HepG2 (cell line): ENCODE data around the gene CDC123. TPM values are rescaled to one million over a fixed set of nuclear protein-coding genes. Genes with fewer than 3 reads are reported as not detected.

Source experiments
- ATAC-seq: fragments of 200-7000 bp; cut with Tn5 transposase; 3 replicates; pipeline ENCODE4 v1.9.1; 2020; ENCODE audit warnings: mild to moderate bottlenecking, moderate library complexity
- BruUV-seq: library from RNA; stranded (reverse); fragments of 400-500 nt; replicated peaks from 2 replicates; lab custom pipeline; 2021; lab: Mats Ljungman, UMichigan
- CTCF ChIA-PET: fragments of 300-600 bp; formaldehyde crosslinking; extraction: SDS; loops from one replicate; lab custom pipeline; 2021; ENCODE audit warnings: low total read pairs, inconsistent platforms, low intra/inter-chr PET ratio; lab: Yijun Ruan, JAX
- POLR2A ChIA-PET: fragments of 350-600 bp; sonication (Branson Sonifier 250); formaldehyde crosslinking; loops from one replicate; lab custom pipeline; 2020; ENCODE audit warnings: antibody characterized with exemption, inconsistent platforms; lab: Yijun Ruan, JAX
- DNase-seq: peaks from one replicate; pipeline ENCODE4 v3.0.0-alpha.2; 2015; ENCODE audit warnings: low spot score
- FAIRE-seq: peaks from 3 replicates; lab custom pipeline; 2011; peaks lifted over from hg19 to GRCh38; lab: Jason Lieb, UNC
- H2AFZ ChIP-seq: one replicate; pipeline ENCODE4 v1.6.1; 2011; ENCODE audit warnings: low read length, inconsistent platforms
- H3K27ac ChIP-seq: fragments of 300-600 bp; 3 replicates; pipeline ENCODE4 v1.8.0; 2011; ENCODE audit warnings: mixed run types, mild to moderate bottlenecking, mixed read lengths, low read length, inconsistent platforms; ENCODE audit not compliant: insufficient read depth; ENCODE audit errors: extremely low read length
- H3K27me3 ChIP-seq, 2 experiments: fragments of 200-600 bp in 1 of 2; 2 replicates in 1 of 2; 3 replicates in 1 of 2; pipeline versions ENCODE4 v1.6.0 to v1.8.0; 2011; ENCODE audit warnings: low read length in 2 of 2, mild to moderate bottlenecking in 2 of 2, moderate library complexity in 2 of 2, inconsistent platforms in 1 of 2; ENCODE audit not compliant: insufficient read depth in 2 of 2, control insufficient read depth in 1 of 2
- H3K36me3 ChIP-seq, 2 experiments: fragments of 200-600 bp in 1 of 2; replicated peaks in 1 of 2; 2 replicates in 1 of 2; 3 replicates in 1 of 2; pipeline versions ENCODE4 v1.5.1 to v1.8.0; 2011; ENCODE audit warnings: low read length in 2 of 2, inconsistent platforms in 1 of 2; ENCODE audit not compliant: insufficient read depth in 2 of 2, control insufficient read depth in 1 of 2
- H3K4me1 ChIP-seq: 2 replicates; pipeline ENCODE4 v1.5.1; 2012; ENCODE audit warnings: low read length, inconsistent platforms; ENCODE audit not compliant: insufficient read depth
- H3K4me2 ChIP-seq: 2 replicates; pipeline ENCODE4 v1.6.0; 2011; ENCODE audit warnings: low read depth, low read length, inconsistent platforms
- H3K4me3 ChIP-seq, 3 experiments: fragments of 200-600 bp in 1 of 3; sonication (generic), shearing (Covaris generic) in 1 of 3; replicated peaks in 1 of 3; 2 replicates each; pipeline ENCODE4 v1.5.1; 2011 to 2016; ENCODE audit warnings: low read length in 3 of 3, inconsistent platforms in 2 of 3, low read depth in 2 of 3, mild to moderate bottlenecking in 2 of 3, control low read depth in 1 of 3, mixed read lengths in 1 of 3; ENCODE audit not compliant: insufficient read depth in 1 of 3
- H3K79me2 ChIP-seq: one replicate; pipeline ENCODE4 v1.6.1; 2011; ENCODE audit warnings: low read length, inconsistent platforms; ENCODE audit not compliant: insufficient read depth
- H3K9ac ChIP-seq: 2 replicates; pipeline ENCODE4 v1.6.0; 2011; ENCODE audit warnings: mild to moderate bottlenecking, low read depth, low read length, inconsistent platforms; ENCODE audit not compliant: insufficient read depth
- H3K9me3 ChIP-seq: 2 replicates; pipeline ENCODE4 v1.5.1; 2012; ENCODE audit warnings: mild to moderate bottlenecking, low read length
- H4K20me1 ChIP-seq: 2 replicates; pipeline ENCODE4 v1.6.0; 2011; ENCODE audit warnings: inconsistent platforms, mild to moderate bottlenecking, low read length, moderate library complexity; ENCODE audit not compliant: insufficient read depth
- KDM1A ChIP-seq: IDR thresholded peaks from 2 replicates; pipeline ENCODE4 v1.6.1; 2016; ENCODE audit warnings: missing compliant biosample characterization
- MAZ ChIP-seq, 2 experiments: sonication (generic) in 1 of 2; formaldehyde crosslinking in 1 of 2; IDR thresholded peaks; 2 replicates each; pipeline versions ENCODE4 v1.5.0 to v1.6.1; 2012 to 2020; ENCODE audit warnings: low read depth in 2 of 2, mild to moderate bottlenecking in 2 of 2, borderline replicate concordance in 1 of 2, improper control_type of control experiment in 1 of 2, low read length in 1 of 2, missing genetic modification reagents in 1 of 2, moderate library complexity in 1 of 2
- NAIF1 ChIP-seq: sonication (generic); formaldehyde crosslinking; IDR thresholded peaks from 2 replicates; pipeline ENCODE4 v1.5.0; 2020; ENCODE audit warnings: mild to moderate bottlenecking, missing genetic modification reagents, borderline replicate concordance
- NR2C2 ChIP-seq: sonication (generic); formaldehyde crosslinking; IDR thresholded peaks from 2 replicates; pipeline ENCODE4 v1.4.0; 2020; ENCODE audit warnings: missing genetic modification reagents, mild to moderate bottlenecking, moderate library complexity, borderline replicate concordance
- PITX1 ChIP-seq: sonication (generic); formaldehyde crosslinking; IDR thresholded peaks from 2 replicates; pipeline ENCODE4 v1.5.1; 2020; ENCODE audit warnings: mild to moderate bottlenecking, missing genetic modification reagents
- RAD51 ChIP-seq: fragments of 450-650 bp; IDR thresholded peaks from 2 replicates; pipeline ENCODE4 v1.6.1; 2016; ENCODE audit warnings: borderline replicate concordance
- SMC3 ChIP-seq: IDR thresholded peaks from 2 replicates; pipeline ENCODE4 v1.6.1; 2011; ENCODE audit warnings: low read length, improper control_type of control experiment
- SNRNP70 ChIP-seq: fragments of 200-400 bp; formaldehyde crosslinking; IDR thresholded peaks from 2 replicates; pipeline ENCODE4 v1.6.1; 2017; ENCODE audit warnings: mild to moderate bottlenecking, low read depth, low read length, moderate library complexity
- STAG1 ChIP-seq: sonication (generic); formaldehyde crosslinking; IDR thresholded peaks from 2 replicates; pipeline ENCODE4 v1.4.0; 2020; ENCODE audit warnings: missing genetic modification reagents
- ZNF746 ChIP-seq: sonication (generic); formaldehyde crosslinking; IDR thresholded peaks from 2 replicates; pipeline ENCODE4 v1.8.0; 2022; ENCODE audit warnings: mild to moderate bottlenecking, missing genetic modification reagents
- WGBS: methylation state at CpG from one replicate; pipeline ENCODE4 v1.1.6; 2017; ENCODE audit warnings: low lambda C conversion rate; 5-methylcytosine and 5-hydroxymethylcytosine counted together
- in situ Hi-C: cut with HindIII; loops from 2 replicates; pipeline ENCODE4 v1.10.0; 2017; ENCODE audit warnings: low pct_unique_long_range_greater_than_20kb; ENCODE audit not compliant: extremely low pct_ligation_motif_present
- intact Hi-C: fragments of 100-400 bp; cut with micrococcal nuclease; formaldehyde crosslinking; loops from one replicate; pipeline ENCODE4 v1.10.0; 2022; ENCODE audit not compliant: unreplicated experiment
- polyA plus RNA-seq, 8 experiments: library from polyadenylated mRNA; depleted of rRNA in 3 of 8; stranded (reverse) in 7 of 8; unstranded in 1 of 8; fragments of >200 nt; fragmentation: Illumina TruSeq in 4 of 8; extraction: Trizol in 4 of 8; gene quantifications; 2 replicates each; pipeline versions ENCODE4 v1.2.1 to v1.2.3, GENCODE V29; 2011 to 2016; ENCODE audit warnings: low read depth in 4 of 8, missing spikeins in 1 of 8, mixed read lengths in 1 of 8; ENCODE audit not compliant: insufficient read depth in 1 of 8
- total RNA-seq, 5 experiments: library from RNA; depleted of rRNA; stranded (reverse); fragments of >200 nt; fragmentation: Illumina TruSeq; extraction: Trizol; gene quantifications; 2 replicates each; pipeline ENCODE4 v1.2.3, GENCODE V29; 2016; ENCODE audit warnings: low read depth in 1 of 5
- TF ChIP-seq, protein P1 (sequence below): sonication (generic); formaldehyde crosslinking; IDR thresholded peaks from 2 replicates; pipeline ENCODE4 v1.5.0; 2020; ENCODE audit warnings: mild to moderate bottlenecking, missing genetic modification reagents, moderate library complexity

The CDC123 gene
- total and polyA plus RNA-seq, 2 of the 13 experiments (the other 11 are each of a cell fraction or from before 2014, with no cell fraction given): 63.3 to 153 TPM

DNA sequence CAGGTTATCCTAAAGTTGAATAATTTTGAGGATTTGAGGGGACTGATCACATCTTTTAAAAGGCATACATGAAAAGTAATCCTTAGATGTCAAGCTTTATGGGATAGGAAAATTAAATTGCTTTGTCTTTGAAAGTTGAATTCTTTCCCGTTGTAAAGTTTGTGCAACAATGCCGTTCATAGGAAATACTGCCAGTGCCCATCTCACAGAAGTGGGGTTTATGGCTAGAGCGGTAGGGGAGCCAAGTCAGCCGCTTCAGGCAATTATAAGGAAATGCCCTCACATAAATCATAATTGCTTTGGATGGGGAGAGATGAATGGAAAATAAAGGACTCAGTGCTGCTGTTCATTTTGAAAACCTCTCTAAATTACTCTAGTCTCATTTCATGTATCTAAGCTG, 18.1 kb downstream of the CDC123 start (continued):
- TF ChIP-seq KDM1A (CRISPR knock-in tag): no peak
- TF ChIP-seq NAIF1 (CRISPR knock-in tag): no peak
- TF ChIP-seq SNRNP70: no peak
- no peak for TF ChIP-seq PITX1 (CRISPR knock-in tag)

DNA sequence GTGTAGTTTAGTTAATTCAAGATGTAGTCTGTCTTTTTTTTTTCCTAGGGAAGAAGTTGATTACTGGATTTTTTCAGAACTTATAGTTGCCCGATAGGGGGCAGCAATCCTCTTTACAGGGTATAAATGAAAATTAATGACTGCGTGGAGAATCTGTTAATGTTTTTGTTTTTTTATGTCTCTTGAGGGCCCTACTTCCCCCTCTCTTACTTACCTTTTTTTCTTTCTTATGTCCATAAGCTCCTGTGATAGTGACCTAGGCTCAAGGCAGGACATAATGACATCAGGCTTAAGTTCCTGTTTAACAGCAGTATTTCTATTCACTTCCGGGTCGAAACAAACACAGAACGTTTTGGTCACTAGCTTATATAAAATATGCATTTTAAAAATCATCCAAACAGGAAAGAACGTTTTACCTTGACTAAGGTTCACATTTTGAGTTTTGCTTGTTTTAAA, 18.8 kb downstream of the CDC123 start:
- Histone ChIP-seq H3K9me3 (no peaks in the 10 kb centered on the region), H3K4me1 (no peaks in the 10 kb centered on the region), H3K79me2 (no peaks in the 10 kb centered on the region), H3K4me2 (no peak overlapping the region), H2AFZ (no peak overlapping the region), H3K27ac (no peak overlapping the region), H3K27me3 (no peaks in the 10 kb centered on the region), H3K9ac (no peak overlapping the region), H3K36me3 (peaks cover 13 to 67% of the 10 kb centered on the region in 2 experiments), H3K4me3 (no peak overlapping the region), H4K20me1 (peaks cover 8% of the 10 kb centered on the region)
- WGBS: 55% methylated on average over 6 of the region's 6 CpGs
- CTCF ChIA-PET: interaction anchor here (0.7 to 3.2 kb wide), 2 partner anchors 23 to 442 kb away, joined by 3 to 9 read pairs; no protein-coding TSS in a partner anchor
- POLR2A ChIA-PET: interaction anchor here (1.3 kb wide), 1 partner anchor 23 kb away, joined by 3 read pairs; no protein-coding TSS in a partner anchor
- no peak for ATAC-seq
- DNase-seq: peak; percentile 39
- in situ Hi-C loops: no loop called here
- no TSS peak for BruUV-seq
- TF ChIP-seq SMC3: 0 out of 2 replicates have a peak, but pooled peaks have one; percentile 6
- TF ChIP-seq ZNF746 (CRISPR knock-in tag): no peak
- no peak for TF ChIP-seq MAZ (IDR thresholded peaks at IDR 0.05; ENCODE audit: borderline replicate concordance, low read depth, low read length)
- TF ChIP-seq MAZ (CRISPR knock-in tag; IDR thresholded peaks at IDR 0.05; ENCODE audit: low read depth): no peak
- no peak for TF ChIP-seq RAD51
- peak; percentile 53 for TF ChIP-seq STAG1 (CRISPR knock-in tag)
- TF ChIP-seq, protein P1, sequence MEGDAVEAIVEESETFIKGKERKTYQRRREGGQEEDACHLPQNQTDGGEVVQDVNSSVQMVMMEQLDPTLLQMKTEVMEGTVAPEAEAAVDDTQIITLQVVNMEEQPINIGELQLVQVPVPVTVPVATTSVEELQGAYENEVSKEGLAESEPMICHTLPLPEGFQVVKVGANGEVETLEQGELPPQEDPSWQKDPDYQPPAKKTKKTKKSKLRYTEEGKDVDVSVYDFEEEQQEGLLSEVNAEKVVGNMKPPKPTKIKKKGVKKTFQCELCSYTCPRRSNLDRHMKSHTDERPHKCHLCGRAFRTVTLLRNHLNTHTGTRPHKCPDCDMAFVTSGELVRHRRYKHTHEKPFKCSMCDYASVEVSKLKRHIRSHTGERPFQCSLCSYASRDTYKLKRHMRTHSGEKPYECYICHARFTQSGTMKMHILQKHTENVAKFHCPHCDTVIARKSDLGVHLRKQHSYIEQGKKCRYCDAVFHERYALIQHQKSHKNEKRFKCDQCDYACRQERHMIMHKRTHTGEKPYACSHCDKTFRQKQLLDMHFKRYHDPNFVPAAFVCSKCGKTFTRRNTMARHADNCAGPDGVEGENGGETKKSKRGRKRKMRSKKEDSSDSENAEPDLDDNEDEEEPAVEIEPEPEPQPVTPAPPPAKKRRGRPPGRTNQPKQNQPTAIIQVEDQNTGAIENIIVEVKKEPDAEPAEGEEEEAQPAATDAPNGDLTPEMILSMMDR (CRISPR knock-in tag): peak; percentile 54
- peak; percentile 29; the same call in 1 of the 2 replicates for TF ChIP-seq NR2C2 (CRISPR knock-in tag)
- intact Hi-C loops: no loop called here
- FAIRE-seq: no peak
